ENCODE data around the gene PC.

The PC gene

GRCh38 chr11:66868082-66868725, 90.0 kb downstream of the PC start:
- DNase-seq (ENCODE audit: low read depth, low spot score) = no peak

- DNase-seq (ENCODE audit: low read depth, low spot score) = no peak
These were observed 90.7 kb downstream of the PC start for GRCh38 chr11:66867425-66868040.

- peak; percentile 52 for DNase-seq (ENCODE audit: low read depth, low spot score)
These were observed 91.6 kb downstream of the PC start for GRCh38 chr11:66866511-66866986.

GRCh38 chr11:66866007-66866406, 92.2 kb downstream of the PC start:
- no peak for DNase-seq (ENCODE audit: low read depth, low spot score)

- no peak for DNase-seq (ENCODE audit: low read depth, low spot score)
These were observed 93.1 kb downstream of the PC start for GRCh38 chr11:66864924-66865697.

GRCh38 chr11:66864172-66864901, 93.8 kb downstream of the PC start:
- no peak for DNase-seq (ENCODE audit: low read depth, low spot score)

GRCh38 chr11:66863428-66864125, 94.6 kb downstream of the PC start:
- DNase-seq (ENCODE audit: low read depth, low spot score) = no peak

GRCh38 chr11:66862559-66863037, 95.6 kb downstream of the PC start:
- no peak for DNase-seq (ENCODE audit: low read depth, low spot score)

GRCh38 chr11:66861774-66862558, 96.2 kb downstream of the PC start:
- no peak for DNase-seq (ENCODE audit: low read depth, low spot score)

GRCh38 chr11:66861038-66861773, 97.0 kb downstream of the PC start:
- DNase-seq (ENCODE audit: low read depth, low spot score) = no peak

GRCh38 chr11:66860449-66860831, 97.7 kb downstream of the PC start:
- no peak for DNase-seq (ENCODE audit: low read depth, low spot score)

GRCh38 chr11:66859686-66860448, 98.3 kb downstream of the PC start:
- DNase-seq (ENCODE audit: low read depth, low spot score) = no peak

GRCh38 chr11:66858939-66859685, 99.1 kb downstream of the PC start:
- no peak for DNase-seq (ENCODE audit: low read depth, low spot score)

- DNase-seq (ENCODE audit: low read depth, low spot score) = no peak
These were observed 99.8 kb downstream of the PC start for GRCh38 chr11:66858186-66858938.

- no peak for DNase-seq (ENCODE audit: low read depth, low spot score)
These were observed 100.3 kb downstream of the PC start for GRCh38 chr11:66857927-66858185.

GRCh38 chr11:66857234-66857926, 100.8 kb downstream of the PC start:
- DNase-seq (ENCODE audit: low read depth, low spot score) = no peak
